Panc1 (cell line): ENCODE data around the gene TFPI2. TPM values are rescaled to one million over a fixed set of nuclear protein-coding genes. Genes with fewer than 3 reads are reported as not detected.
"Not testable (repeated sequence)": the region's sequence is repeated elsewhere in the genome, so short reads cannot be mapped to it uniquely, and the experiment has no call there.

Experiments
- ATAC-seq: fragments of 200-7000 bp; cut with Tn5 transposase; 2 replicates; pipeline ENCODE4 v1.9.1; 2020; ENCODE audit warnings: mild to moderate bottlenecking, moderate library complexity
- BruUV-seq: library from RNA; stranded (reverse); fragments of 400-500 nt; replicated peaks from 2 replicates; lab custom pipeline; 2021; lab: Mats Ljungman, UMichigan
- CTCF ChIA-PET: fragments of 300-600 bp; sonication (Branson Sonifier 250); formaldehyde crosslinking; loops from one replicate; lab custom pipeline; 2022; ENCODE audit warnings: antibody characterized with exemption; lab: Charles Lee
- POLR2A ChIA-PET: fragments of 300-600 bp; sonication (Branson Sonifier 250); formaldehyde crosslinking; loops from one replicate; lab custom pipeline; 2022; ENCODE audit warnings: antibody characterized with exemption; lab: Charles Lee
- DNase-seq: peaks from one replicate; pipeline ENCODE4 v3.0.0-alpha.2; 2010; ENCODE audit warnings: low read depth, low spot score
- H3K27ac ChIP-seq: 2 replicates; pipeline ENCODE4 v1.5.1; 2011; ENCODE audit warnings: mild to moderate bottlenecking, low read length, inconsistent platforms
- H3K27me3 ChIP-seq: fragments of 200-500 bp; sonication (Bioruptor generic); 2 replicates; pipeline ENCODE4 v1.6.0; 2014; ENCODE audit warnings: low read length, inconsistent platforms; ENCODE audit not compliant: control insufficient read depth, insufficient read depth
- H3K36me3 ChIP-seq: fragments of 200-500 bp; sonication (Bioruptor generic); 2 replicates; pipeline ENCODE4 v1.5.1; 2014; ENCODE audit warnings: inconsistent platforms, mild to moderate bottlenecking, low read length, moderate library complexity; ENCODE audit not compliant: control insufficient read depth, insufficient read depth
- H3K4me1 ChIP-seq: 2 replicates; pipeline ENCODE4 v1.5.1; 2011; ENCODE audit warnings: inconsistent platforms, mild to moderate bottlenecking, low read length, moderate library complexity; ENCODE audit not compliant: control insufficient read depth, insufficient read depth
- H3K4me3 ChIP-seq, 2 experiments: 2 replicates each; pipeline ENCODE4 v1.5.1; 2011 to 2012; ENCODE audit warnings: low read depth in 2 of 2, low read length in 2 of 2, mild to moderate bottlenecking in 2 of 2, inconsistent platforms in 1 of 2, moderate library complexity in 1 of 2
- H3K9me3 ChIP-seq: fragments of 200-500 bp; sonication (Bioruptor generic); 2 replicates; pipeline ENCODE4 v1.5.1; 2014; ENCODE audit warnings: low read depth, mild to moderate bottlenecking, inconsistent platforms, low read length, moderate library complexity; ENCODE audit not compliant: control insufficient read depth, insufficient read depth
- POLR2AphosphoS5 ChIP-seq: IDR thresholded peaks from 2 replicates; pipeline ENCODE4 v1.6.1; 2012; ENCODE audit warnings: mild to moderate bottlenecking, low read depth, low read length, moderate library complexity
- REST ChIP-seq, 2 experiments: IDR thresholded peaks; 2 replicates each; pipeline ENCODE4 v1.6.1; 2011 to 2012; ENCODE audit warnings: low read depth in 2 of 2, control low read depth in 1 of 2, low read length in 1 of 2, mild to moderate bottlenecking in 1 of 2, moderate library complexity in 1 of 2; ENCODE audit not compliant: insufficient read depth in 1 of 2
- SIN3A ChIP-seq: IDR thresholded peaks from 2 replicates; pipeline ENCODE4 v1.6.1; 2012; ENCODE audit warnings: low read depth, mild to moderate bottlenecking, low read length, moderate library complexity, borderline replicate concordance; ENCODE audit not compliant: insufficient read depth
- TCF7L2 ChIP-seq: IDR thresholded peaks from 2 replicates; pipeline ENCODE4 v1.6.1; 2011; ENCODE audit warnings: mild to moderate bottlenecking, low read depth, low read length, inconsistent platforms
- in situ Hi-C: cut with HindIII; loops from 2 replicates; pipeline ENCODE4 v1.10.0; 2016; ENCODE audit warnings: low sequenced_read_pairs, low pct_unique_long_range_greater_than_20kb
- intact Hi-C: fragments of 100-400 bp; cut with micrococcal nuclease; formaldehyde crosslinking; loops from one replicate; pipeline ENCODE4 v1.10.0; 2022; ENCODE audit not compliant: unreplicated experiment
- total RNA-seq: library from RNA; stranded (reverse); gene quantifications from one replicate; pipeline ENCODE4 v1.2.1, GENCODE V29; 2021; ENCODE audit not compliant: unreplicated experiment
- TF ChIP-seq, protein P1 (sequence below): fragments of 450-650 bp; IDR thresholded peaks from 2 replicates; pipeline ENCODE4 v1.5.1; 2017; ENCODE audit warnings: mild to moderate bottlenecking

TFPI2 gene
- total RNA-seq, 1 experiment from 2014 or later = 2.9 TPM

GRCh38 chr7:93920496-93921182, 30.1 kb upstream of the TFPI2 start:
- ChIA-PET CTCF (interaction anchor here (0.6 to 1.2 kb wide), 2 partner anchors 18 to 310 kb away, joined by 3 read pairs; no protein-coding TSS in a partner anchor), POLR2A (interaction anchor here (0.6 to 0.7 kb wide), 4 partner anchors 93 to 1902 kb away, joined by 5 to 9 read pairs (median 6); no protein-coding TSS in a partner anchor)
- TF ChIP-seq REST (IDR thresholded peaks at IDR 0.05; ENCODE audit: insufficient read depth in 1 of 2, low read depth in 2 of 2, low read length in 1 of 2) (no peak), TCF7L2 (no peak), SIN3A (no peak), POLR2AphosphoS5 (no peak)
- TF ChIP-seq, protein P1, sequence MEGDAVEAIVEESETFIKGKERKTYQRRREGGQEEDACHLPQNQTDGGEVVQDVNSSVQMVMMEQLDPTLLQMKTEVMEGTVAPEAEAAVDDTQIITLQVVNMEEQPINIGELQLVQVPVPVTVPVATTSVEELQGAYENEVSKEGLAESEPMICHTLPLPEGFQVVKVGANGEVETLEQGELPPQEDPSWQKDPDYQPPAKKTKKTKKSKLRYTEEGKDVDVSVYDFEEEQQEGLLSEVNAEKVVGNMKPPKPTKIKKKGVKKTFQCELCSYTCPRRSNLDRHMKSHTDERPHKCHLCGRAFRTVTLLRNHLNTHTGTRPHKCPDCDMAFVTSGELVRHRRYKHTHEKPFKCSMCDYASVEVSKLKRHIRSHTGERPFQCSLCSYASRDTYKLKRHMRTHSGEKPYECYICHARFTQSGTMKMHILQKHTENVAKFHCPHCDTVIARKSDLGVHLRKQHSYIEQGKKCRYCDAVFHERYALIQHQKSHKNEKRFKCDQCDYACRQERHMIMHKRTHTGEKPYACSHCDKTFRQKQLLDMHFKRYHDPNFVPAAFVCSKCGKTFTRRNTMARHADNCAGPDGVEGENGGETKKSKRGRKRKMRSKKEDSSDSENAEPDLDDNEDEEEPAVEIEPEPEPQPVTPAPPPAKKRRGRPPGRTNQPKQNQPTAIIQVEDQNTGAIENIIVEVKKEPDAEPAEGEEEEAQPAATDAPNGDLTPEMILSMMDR = no peak
- H3K4me1 ChIP-seq = peaks cover 17% of the 10 kb centered on the region
- ATAC-seq = no peak
- no peaks in the 10 kb centered on the region for H3K27me3 ChIP-seq
- no peaks in the 10 kb centered on the region for H3K9me3 ChIP-seq
- intact Hi-C loops (no loop called here), in situ Hi-C loops (no loop called here)
- no peaks in the 10 kb centered on the region for H3K36me3 ChIP-seq
- peak overlapping the region; percentile 98 for H3K27ac ChIP-seq
- DNase-seq = no peak
- peak overlapping the region; percentile 65 to 94 for H3K4me3 ChIP-seq
- BruUV-seq = no TSS peak

DNA sequence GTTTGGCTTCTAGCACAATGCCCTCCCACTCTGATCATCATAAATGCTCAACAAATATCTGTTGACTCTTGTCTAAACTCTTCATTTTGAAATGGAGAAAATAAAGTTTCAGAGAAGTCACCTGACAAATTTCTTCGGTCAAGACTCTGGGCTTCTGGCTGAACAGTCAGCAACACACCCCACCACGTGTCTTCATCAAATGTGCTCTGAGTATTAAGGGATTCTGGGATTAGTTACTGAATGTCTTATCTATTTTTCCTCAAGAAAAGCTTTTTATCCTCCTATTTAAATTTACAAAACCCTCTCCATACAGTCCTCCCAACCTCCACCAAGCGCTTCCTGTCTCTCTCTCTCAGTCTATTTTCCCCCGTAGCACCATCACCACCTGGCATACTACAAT, 25.8 kb upstream of the TFPI2 start:
- DNase-seq, intact Hi-C loops, POLR2A ChIA-PET, H3K4me1 ChIP-seq, H3K27me3 ChIP-seq, in situ Hi-C loops, H3K27ac ChIP-seq, H3K36me3 ChIP-seq, H3K9me3 ChIP-seq, BruUV-seq, CTCF ChIA-PET, ATAC-seq, H3K4me3 ChIP-seq: not testable (repeated sequence)

DNA sequence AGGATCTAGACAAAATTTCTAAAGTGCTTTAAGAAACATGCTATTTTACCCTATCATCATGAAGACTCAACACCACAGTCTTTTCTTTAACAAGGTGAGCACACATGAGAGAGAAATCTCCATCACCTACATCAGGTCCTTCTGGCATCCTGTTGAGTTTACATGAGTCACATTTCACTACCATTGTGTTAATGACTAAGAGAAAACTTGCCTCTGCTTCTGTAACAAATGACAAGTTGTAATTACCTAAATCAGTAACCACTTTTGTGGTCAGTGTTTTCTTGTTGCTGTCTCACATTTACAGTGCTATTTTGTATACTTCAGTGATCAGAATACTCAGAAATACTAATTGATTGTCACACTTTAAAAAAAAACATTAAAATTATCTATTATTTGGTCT, 25.3 kb upstream of the TFPI2 start:
- in situ Hi-C loops, CTCF ChIA-PET, H3K4me1 ChIP-seq, H3K36me3 ChIP-seq, H3K27ac ChIP-seq, POLR2A ChIA-PET, H3K4me3 ChIP-seq, H3K27me3 ChIP-seq, ATAC-seq, intact Hi-C loops, H3K9me3 ChIP-seq, DNase-seq, BruUV-seq: not testable (repeated sequence)

GRCh38 chr7:93915206-93915842, 24.8 kb upstream of the TFPI2 start:
- BruUV-seq, DNase-seq, H3K4me3 ChIP-seq, POLR2A ChIA-PET, H3K27ac ChIP-seq, H3K4me1 ChIP-seq, H3K27me3 ChIP-seq, ATAC-seq, H3K9me3 ChIP-seq, CTCF ChIA-PET, intact Hi-C loops, H3K36me3 ChIP-seq, in situ Hi-C loops: not testable (repeated sequence)
